Thyroid gland (tissue), 4 donors: ENCODE data around the gene FGGY. TPM values are rescaled to one million over a fixed set of nuclear protein-coding genes. Genes with fewer than 3 reads are reported as not detected.

ENCODE experiments used
- DNase-seq, 2 donors: peaks; one replicate each; pipeline ENCODE4 v3.0.0-alpha.2; 2019
- H3K27ac ChIP-seq, 3 donors: fragments of 200-600 bp; sonication (generic); 1 replicate in 2 of 3; 2 replicates in 1 of 3; pipeline ENCODE4 v1.5.1; 2016 to 2019; ENCODE audit warnings: mild to moderate bottlenecking in 1 of 3, moderate library complexity in 1 of 3
- H3K27me3 ChIP-seq: fragments of 200-600 bp; sonication (generic); one replicate; pipeline ENCODE4 v1.5.1; 2019
- H3K36me3 ChIP-seq, 2 donors: fragments of 200-600 bp; sonication (generic); one replicate each; pipeline ENCODE4 v1.5.1; 2016 to 2019
- H3K4me1 ChIP-seq, 2 donors: fragments of 200-600 bp; sonication (generic); one replicate each; pipeline ENCODE4 v1.5.1; 2017 to 2019
- H3K4me3 ChIP-seq, 3 donors: fragments of 200-600 bp; sonication (generic); replicated peaks in 1 of 3; 1 replicate in 2 of 3; 2 replicates in 1 of 3; pipeline ENCODE4 v1.5.1; 2016; ENCODE audit warnings: mild to moderate bottlenecking in 1 of 3
- H3K9me3 ChIP-seq: fragments of 200-600 bp; sonication (generic); one replicate; pipeline ENCODE4 v1.5.1; 2017
- POLR2A ChIP-seq, 2 donors: fragments of 450-650 bp; IDR thresholded peaks; one replicate each; pipeline ENCODE4 v1.6.1; 2017; ENCODE audit warnings: antibody characterized with exemption in 2 of 2, mild to moderate bottlenecking in 2 of 2, moderate library complexity in 1 of 2
- WGBS, 2 donors: methylation state at CpG; one replicate each; pipeline ENCODE4 v1.1.5; 2017; 5-methylcytosine and 5-hydroxymethylcytosine counted together
- intact Hi-C: fragments of 100-400 bp; cut with DNase I; formaldehyde crosslinking; loops from one replicate; pipeline ENCODE4 v1.15.1; 2023
- total RNA-seq, 4 donors: library from RNA; depleted of rRNA; stranded (reverse); fragments of >200 nt; gene quantifications; one replicate each; pipeline ENCODE4 v1.2.3, GENCODE V29; 2016
- TF ChIP-seq, protein P1 (sequence below), 6 experiments: fragments of 200-600 bp in 3 of 6; fragments of 450-650 bp in 3 of 6; sonication (generic) in 3 of 6; IDR thresholded peaks; one replicate each; pipeline ENCODE4 v1.5.1; 2016 to 2019; ENCODE audit warnings: antibody characterized with exemption in 6 of 6, mild to moderate bottlenecking in 2 of 6, inconsistent platforms in 1 of 6, moderate library complexity in 1 of 6

The FGGY gene
- total RNA-seq, 4 donors from 2014 or later = 24.6 to 46.1 (median 36.4) TPM

- peaks cover 15 to 20% of the 10 kb centered on the region in 2 donors for H3K4me1 ChIP-seq
- WGBS, 2 donors = 95 to 96% methylated on average over 6 of the region's 6 CpGs
- DNase-seq = no peak
- intact Hi-C loops = no loop called here
- H3K27me3 ChIP-seq = no peaks in the 10 kb centered on the region
- no peaks in the 10 kb centered on the region for H3K36me3 ChIP-seq
- H3K4me3 ChIP-seq = no peak overlapping the region
- TF ChIP-seq, protein P1, sequence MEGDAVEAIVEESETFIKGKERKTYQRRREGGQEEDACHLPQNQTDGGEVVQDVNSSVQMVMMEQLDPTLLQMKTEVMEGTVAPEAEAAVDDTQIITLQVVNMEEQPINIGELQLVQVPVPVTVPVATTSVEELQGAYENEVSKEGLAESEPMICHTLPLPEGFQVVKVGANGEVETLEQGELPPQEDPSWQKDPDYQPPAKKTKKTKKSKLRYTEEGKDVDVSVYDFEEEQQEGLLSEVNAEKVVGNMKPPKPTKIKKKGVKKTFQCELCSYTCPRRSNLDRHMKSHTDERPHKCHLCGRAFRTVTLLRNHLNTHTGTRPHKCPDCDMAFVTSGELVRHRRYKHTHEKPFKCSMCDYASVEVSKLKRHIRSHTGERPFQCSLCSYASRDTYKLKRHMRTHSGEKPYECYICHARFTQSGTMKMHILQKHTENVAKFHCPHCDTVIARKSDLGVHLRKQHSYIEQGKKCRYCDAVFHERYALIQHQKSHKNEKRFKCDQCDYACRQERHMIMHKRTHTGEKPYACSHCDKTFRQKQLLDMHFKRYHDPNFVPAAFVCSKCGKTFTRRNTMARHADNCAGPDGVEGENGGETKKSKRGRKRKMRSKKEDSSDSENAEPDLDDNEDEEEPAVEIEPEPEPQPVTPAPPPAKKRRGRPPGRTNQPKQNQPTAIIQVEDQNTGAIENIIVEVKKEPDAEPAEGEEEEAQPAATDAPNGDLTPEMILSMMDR (IDR thresholded peaks at IDR 0.05) = no peak
- H3K27ac ChIP-seq = no peak overlapping the region
- no peaks in the 10 kb centered on the region for H3K9me3 ChIP-seq
Measured at GRCh38 chr1:59394706-59395425, 98.0 kb downstream of the FGGY start.

- no peaks in the 10 kb centered on the region for H3K9me3 ChIP-seq
- H3K27ac ChIP-seq = no peak overlapping the region
- no peaks in the 10 kb centered on the region for H3K36me3 ChIP-seq
- no peak overlapping the region for H3K4me3 ChIP-seq
- peaks cover 15 to 20% of the 10 kb centered on the region in 2 donors for H3K4me1 ChIP-seq
- no peak for DNase-seq
- H3K27me3 ChIP-seq = no peaks in the 10 kb centered on the region
- no peak for TF ChIP-seq POLR2A (IDR thresholded peaks at IDR 0.05)
- TF ChIP-seq, protein P1 (IDR thresholded peaks at IDR 0.05) = no peak
- intact Hi-C loops = no loop called here
- WGBS, 2 donors = 94 to 98% methylated on average over 1 of the region's 1 CpG
Measured at GRCh38 chr1:59396387-59396786, 99.5 kb downstream of the FGGY start.

DNA sequence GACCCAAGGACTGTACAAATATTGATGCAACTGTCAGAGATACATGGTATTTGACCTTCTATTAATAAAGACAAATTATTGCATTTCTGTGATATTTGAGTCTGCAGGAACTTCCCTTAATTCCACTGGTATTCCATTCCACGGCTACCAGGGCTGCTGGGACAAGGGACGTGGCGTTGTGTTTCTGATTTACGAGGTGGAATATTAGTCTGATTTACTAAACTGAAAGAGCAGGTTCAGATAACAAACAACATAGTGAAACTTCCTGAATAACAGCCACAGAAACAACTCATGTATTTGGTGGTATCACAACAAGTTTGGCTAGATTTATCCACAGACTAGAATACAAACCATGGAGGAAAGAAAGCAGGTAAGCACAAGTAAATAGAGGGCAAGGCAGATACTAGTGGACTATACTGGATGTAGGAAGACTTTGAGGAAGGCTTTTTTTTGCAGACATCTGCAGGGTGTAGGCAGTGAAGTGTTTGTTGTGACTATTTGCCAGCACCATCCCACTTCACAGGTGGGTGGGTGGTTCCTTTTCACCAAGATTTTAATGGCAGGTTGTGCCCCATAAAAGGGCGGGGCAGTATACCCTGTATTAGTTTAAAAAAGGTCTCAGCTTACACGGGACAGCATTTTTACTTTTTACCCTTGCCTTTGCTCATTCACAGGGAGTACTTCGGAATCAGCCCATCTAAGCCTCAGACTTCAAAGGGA, 100.4 kb downstream of the FGGY start:
- no peak overlapping the region for H3K27ac ChIP-seq
- H3K4me3 ChIP-seq = no peak overlapping the region
- WGBS, 2 donors = 83 to 92% methylated on average over 7 of the region's 7 CpGs
- intact Hi-C loops = no loop called here
- no peaks in the 10 kb centered on the region for H3K27me3 ChIP-seq
- TF ChIP-seq, protein P1 (IDR thresholded peaks at IDR 0.05) = no peak
- no peak for TF ChIP-seq POLR2A (IDR thresholded peaks at IDR 0.05)
- H3K4me1 ChIP-seq = peaks cover 15 to 20% of the 10 kb centered on the region in 2 donors
- no peak for DNase-seq
- no peaks in the 10 kb centered on the region for H3K9me3 ChIP-seq
- H3K36me3 ChIP-seq = no peaks in the 10 kb centered on the region

DNA sequence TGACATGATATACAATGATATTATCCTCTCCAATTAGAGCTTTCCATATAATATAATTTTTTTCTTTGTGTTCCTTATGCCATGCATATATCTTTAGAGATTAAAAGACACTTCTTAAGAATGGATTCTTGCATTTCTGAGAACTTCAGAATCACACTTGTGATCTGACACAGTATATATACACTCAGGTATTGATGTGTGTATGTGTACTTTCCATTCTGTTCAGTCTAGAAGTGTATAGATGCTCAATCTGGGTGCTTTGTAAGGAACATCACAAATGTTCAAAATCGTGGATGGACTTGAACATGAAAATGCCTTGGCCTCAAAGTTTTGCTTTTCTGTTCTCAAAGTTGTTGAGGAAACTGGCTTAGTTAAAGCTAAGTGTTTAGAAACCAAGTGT, 102.7 kb downstream of the FGGY start:
- TF ChIP-seq POLR2A (IDR thresholded peaks at IDR 0.05) = no peak
- TF ChIP-seq, protein P1 (IDR thresholded peaks at IDR 0.05) = no peak
- intact Hi-C loops = no loop called here
- H3K27me3 ChIP-seq = no peaks in the 10 kb centered on the region
- H3K4me1 ChIP-seq = no peaks in the 10 kb centered on the region
- no peak overlapping the region for H3K4me3 ChIP-seq
- no peak for DNase-seq
- no peak overlapping the region for H3K27ac ChIP-seq
- 83 to 90% methylated on average over 1 of the region's 1 CpG for WGBS, 2 donors
- H3K9me3 ChIP-seq = no peaks in the 10 kb centered on the region
- H3K36me3 ChIP-seq = no peaks in the 10 kb centered on the region

- intact Hi-C loops = no loop called here
- DNase-seq = no peak
- H3K27ac ChIP-seq = no peak overlapping the region
- H3K4me3 ChIP-seq = no peak overlapping the region
- no peaks in the 10 kb centered on the region for H3K4me1 ChIP-seq
- no peaks in the 10 kb centered on the region for H3K9me3 ChIP-seq
- WGBS, 2 donors = 90 to 92% methylated on average over 3 of the region's 3 CpGs
- no peaks in the 10 kb centered on the region for H3K27me3 ChIP-seq
- no peaks in the 10 kb centered on the region for H3K36me3 ChIP-seq
- TF ChIP-seq POLR2A (IDR thresholded peaks at IDR 0.05) = no peak
- TF ChIP-seq, protein P1 (IDR thresholded peaks at IDR 0.05) = no peak
Measured at GRCh38 chr1:59401581-59401980, 104.7 kb downstream of the FGGY start.
